Mesothelial cell of epicardium (in vitro differentiated cells): ENCODE results near the gene LHFPL3. TPM values are rescaled to one million over a fixed set of nuclear protein-coding genes. Genes with fewer than 3 reads are reported as not detected.

Source experiments
- DNase-seq, 2 experiments: peaks; one replicate each; pipeline ENCODE4 v3.0.0; 2021; ENCODE audit warnings: low spot score in 2 of 2; ENCODE audit not compliant: unreplicated experiment in 2 of 2
- H3K27ac Mint-ChIP-seq: 2 replicates; pipeline ENCODE4 v1.8.0; 2021; ENCODE audit warnings: mixed read lengths
- H3K27me3 Mint-ChIP-seq: 2 replicates; pipeline ENCODE4 v1.8.0; 2021; ENCODE audit warnings: low read depth, mixed read lengths
- H3K36me3 Mint-ChIP-seq: 2 replicates; pipeline ENCODE4 v1.8.0; 2021; ENCODE audit warnings: mixed read lengths
- H3K4me1 Mint-ChIP-seq: 2 replicates; pipeline ENCODE4 v1.8.0; 2021; ENCODE audit warnings: mixed read lengths
- H3K4me3 Mint-ChIP-seq: 2 replicates; pipeline ENCODE4 v1.8.0; 2021; ENCODE audit warnings: mild to moderate bottlenecking, moderate library complexity, mixed read lengths
- H3K9me3 Mint-ChIP-seq: 2 replicates; pipeline ENCODE4 v1.8.0; 2021; ENCODE audit warnings: mixed read lengths
- total RNA-seq: library from RNA; stranded (reverse); gene quantifications from 3 replicates; pipeline ENCODE4 v1.2.1, GENCODE V29; 2021
- TF ChIP-seq, protein P1 (sequence below): fragments of 200-600 bp; sonication (generic); IDR thresholded peaks from one replicate; pipeline ENCODE4 v1.5.0; 2021; ENCODE audit warnings: antibody characterized with exemption; ENCODE audit not compliant: unreplicated experiment

Gene LHFPL3
- total RNA-seq, 1 donor from 2014 or later = not detected

GRCh38 chr7:104650991-104651640 lies 322.7 kb downstream of the LHFPL3 start:
- DNase-seq = no peak
- Mint-ChIP-seq H3K4me1 (no peaks in the 10 kb centered on the region), H3K9me3 (no peaks in the 10 kb centered on the region), H3K27ac (no peak overlapping the region), H3K4me3 (no peak overlapping the region), H3K36me3 (no peaks in the 10 kb centered on the region), H3K27me3 (peaks cover 34% of the 10 kb centered on the region)
- TF ChIP-seq, protein P1, sequence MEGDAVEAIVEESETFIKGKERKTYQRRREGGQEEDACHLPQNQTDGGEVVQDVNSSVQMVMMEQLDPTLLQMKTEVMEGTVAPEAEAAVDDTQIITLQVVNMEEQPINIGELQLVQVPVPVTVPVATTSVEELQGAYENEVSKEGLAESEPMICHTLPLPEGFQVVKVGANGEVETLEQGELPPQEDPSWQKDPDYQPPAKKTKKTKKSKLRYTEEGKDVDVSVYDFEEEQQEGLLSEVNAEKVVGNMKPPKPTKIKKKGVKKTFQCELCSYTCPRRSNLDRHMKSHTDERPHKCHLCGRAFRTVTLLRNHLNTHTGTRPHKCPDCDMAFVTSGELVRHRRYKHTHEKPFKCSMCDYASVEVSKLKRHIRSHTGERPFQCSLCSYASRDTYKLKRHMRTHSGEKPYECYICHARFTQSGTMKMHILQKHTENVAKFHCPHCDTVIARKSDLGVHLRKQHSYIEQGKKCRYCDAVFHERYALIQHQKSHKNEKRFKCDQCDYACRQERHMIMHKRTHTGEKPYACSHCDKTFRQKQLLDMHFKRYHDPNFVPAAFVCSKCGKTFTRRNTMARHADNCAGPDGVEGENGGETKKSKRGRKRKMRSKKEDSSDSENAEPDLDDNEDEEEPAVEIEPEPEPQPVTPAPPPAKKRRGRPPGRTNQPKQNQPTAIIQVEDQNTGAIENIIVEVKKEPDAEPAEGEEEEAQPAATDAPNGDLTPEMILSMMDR = no peak

DNA sequence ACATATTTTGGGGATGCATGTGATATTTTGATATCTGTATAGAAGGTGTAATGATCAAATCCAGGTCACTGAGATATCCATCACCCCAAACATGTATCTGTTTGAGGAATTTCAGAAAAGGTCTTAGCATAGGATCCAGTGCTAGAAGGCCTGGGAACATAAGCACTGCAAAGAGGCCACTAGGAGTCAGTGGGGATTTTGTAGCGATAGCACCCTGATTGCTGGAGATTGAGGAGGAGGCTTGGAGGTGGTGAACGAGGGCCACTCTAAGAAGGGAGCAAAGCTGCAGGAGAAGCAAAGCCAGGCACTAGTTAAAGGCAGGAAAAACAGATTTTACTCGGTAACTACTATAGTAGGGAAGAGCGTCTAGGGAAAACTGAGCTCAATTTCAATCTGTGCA lies 324.0 kb downstream of the LHFPL3 start:
- no peaks in the 10 kb centered on the region for H3K9me3 Mint-ChIP-seq
- DNase-seq = no peak
- H3K27me3 Mint-ChIP-seq = peaks cover 28% of the 10 kb centered on the region
- no peaks in the 10 kb centered on the region for H3K36me3 Mint-ChIP-seq
- TF ChIP-seq, protein P1 = no peak
- H3K4me1 Mint-ChIP-seq = no peaks in the 10 kb centered on the region
- H3K4me3 Mint-ChIP-seq = no peak overlapping the region
- H3K27ac Mint-ChIP-seq = no peak overlapping the region

- DNase-seq = no peak
- no peaks in the 10 kb centered on the region for H3K4me1 Mint-ChIP-seq
- H3K4me3 Mint-ChIP-seq = no peak overlapping the region
- H3K27ac Mint-ChIP-seq = no peak overlapping the region
- H3K36me3 Mint-ChIP-seq = no peaks in the 10 kb centered on the region
- H3K9me3 Mint-ChIP-seq = no peaks in the 10 kb centered on the region
- TF ChIP-seq, protein P1 = no peak
- peaks cover 31% of the 10 kb centered on the region for H3K27me3 Mint-ChIP-seq
Measured at GRCh38 chr7:104652865-104653264, 324.5 kb downstream of the LHFPL3 start.

DNA sequence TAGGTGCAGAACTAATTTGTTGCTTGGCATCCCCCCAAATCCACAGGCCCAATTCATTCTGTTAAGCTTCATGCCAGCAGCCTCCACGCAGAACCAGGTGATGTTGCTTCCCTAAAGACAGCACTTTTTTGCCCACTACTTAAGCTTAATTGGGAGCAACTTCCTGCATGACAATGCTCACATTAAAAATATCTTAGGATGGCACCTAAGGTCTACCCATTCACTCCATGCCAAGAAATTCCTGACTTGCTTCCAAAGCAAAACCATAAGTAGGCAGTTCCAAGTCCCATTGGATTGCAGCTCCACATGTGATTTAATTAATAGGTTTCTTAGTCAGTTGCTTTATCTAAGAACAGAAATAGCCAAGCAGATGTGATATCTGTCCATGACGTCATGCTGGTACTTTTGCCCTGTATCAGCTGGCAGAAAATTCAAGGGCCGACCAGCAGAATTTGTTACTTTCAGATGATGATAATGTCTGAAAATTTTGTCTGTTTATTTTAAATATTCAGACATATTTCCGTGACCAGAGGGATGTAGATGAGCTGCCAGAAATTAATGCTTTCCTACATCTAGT lies 325.5 kb downstream of the LHFPL3 start:
- no peaks in the 10 kb centered on the region for H3K4me1 Mint-ChIP-seq
- H3K36me3 Mint-ChIP-seq = no peaks in the 10 kb centered on the region
- H3K4me3 Mint-ChIP-seq = no peak overlapping the region

GRCh38 chr7:104655592-104655991 lies 327.2 kb downstream of the LHFPL3 start:
- Mint-ChIP-seq H3K4me1 (no peaks in the 10 kb centered on the region), H3K4me3 (no peak overlapping the region), H3K27me3 (peaks cover 17% of the 10 kb centered on the region), H3K27ac (no peak overlapping the region), H3K9me3 (no peaks in the 10 kb centered on the region), H3K36me3 (no peaks in the 10 kb centered on the region)
- TF ChIP-seq, protein P1 = no peak
- DNase-seq = no peak

More for the DNA sequence above, 325.5 kb downstream of the LHFPL3 start:
- Mint-ChIP-seq H3K27me3 (peaks cover 25% of the 10 kb centered on the region), H3K9me3 (no peaks in the 10 kb centered on the region), H3K27ac (no peak overlapping the region)
- TF ChIP-seq, protein P1 = no peak
- no peak for DNase-seq
